SU-DHL-6 (cell line): Measurements from ENCODE around the gene ELP1.

Experiments
- EZH2phosphoT487 ChIP-seq: fragments of 200-600 bp; sonication (generic), shearing (Covaris generic); conservative IDR thresholded peaks from 2 replicates; pipeline ENCODE4 v1.6.1; 2018; ENCODE audit warnings: mild to moderate bottlenecking, antibody characterized with exemption, low read length, moderate library complexity, mixed read lengths
- TF ChIP-seq, protein P1 (sequence below): fragments of 200-600 bp; sonication (generic); IDR thresholded peaks from one replicate; pipeline ENCODE4 v1.5.1; 2017; ENCODE audit warnings: antibody characterized with exemption, mild to moderate bottlenecking, low read length, moderate library complexity; ENCODE audit not compliant: insufficient read depth, poor library complexity, severe bottlenecking

DNA sequence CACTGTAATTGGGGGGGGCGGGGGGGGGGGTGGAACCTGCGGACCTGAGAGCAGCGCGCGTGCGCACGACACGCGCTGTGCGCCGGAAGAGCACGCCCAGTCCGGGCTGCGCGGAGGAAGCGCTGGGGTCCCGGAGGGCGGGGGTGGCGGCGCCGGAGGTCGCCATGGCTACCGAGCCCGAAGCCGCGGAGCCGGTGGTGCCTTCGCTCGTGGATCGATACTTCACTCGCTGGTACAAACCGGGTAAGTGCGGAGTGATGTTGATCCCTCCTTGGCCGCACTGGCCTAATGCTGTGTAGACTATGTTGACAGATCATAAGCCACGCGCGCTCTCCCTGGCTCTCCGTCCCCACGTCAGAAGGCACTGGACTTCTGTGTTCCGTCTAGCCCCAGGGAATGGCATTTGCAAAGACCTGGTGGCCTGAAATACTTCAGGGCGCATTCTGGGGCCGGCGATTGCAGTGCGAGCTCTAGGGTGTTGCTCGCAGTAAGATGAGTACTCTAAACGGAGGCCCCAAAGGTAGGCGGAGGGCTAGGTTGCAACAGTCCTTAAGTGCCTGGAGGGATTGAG, 484 bp upstream of the ELP1 start, which contains the start of gene ABITRAM:
- TF ChIP-seq, protein P1, sequence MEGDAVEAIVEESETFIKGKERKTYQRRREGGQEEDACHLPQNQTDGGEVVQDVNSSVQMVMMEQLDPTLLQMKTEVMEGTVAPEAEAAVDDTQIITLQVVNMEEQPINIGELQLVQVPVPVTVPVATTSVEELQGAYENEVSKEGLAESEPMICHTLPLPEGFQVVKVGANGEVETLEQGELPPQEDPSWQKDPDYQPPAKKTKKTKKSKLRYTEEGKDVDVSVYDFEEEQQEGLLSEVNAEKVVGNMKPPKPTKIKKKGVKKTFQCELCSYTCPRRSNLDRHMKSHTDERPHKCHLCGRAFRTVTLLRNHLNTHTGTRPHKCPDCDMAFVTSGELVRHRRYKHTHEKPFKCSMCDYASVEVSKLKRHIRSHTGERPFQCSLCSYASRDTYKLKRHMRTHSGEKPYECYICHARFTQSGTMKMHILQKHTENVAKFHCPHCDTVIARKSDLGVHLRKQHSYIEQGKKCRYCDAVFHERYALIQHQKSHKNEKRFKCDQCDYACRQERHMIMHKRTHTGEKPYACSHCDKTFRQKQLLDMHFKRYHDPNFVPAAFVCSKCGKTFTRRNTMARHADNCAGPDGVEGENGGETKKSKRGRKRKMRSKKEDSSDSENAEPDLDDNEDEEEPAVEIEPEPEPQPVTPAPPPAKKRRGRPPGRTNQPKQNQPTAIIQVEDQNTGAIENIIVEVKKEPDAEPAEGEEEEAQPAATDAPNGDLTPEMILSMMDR, result no peak
- no peak for TF ChIP-seq EZH2phosphoT487
